ENCODE measurements around the gene RHPN2. TPM values are rescaled to one million over a fixed set of nuclear protein-coding genes. Genes with fewer than 3 reads are reported as not detected.

RHPN2 gene
- total RNA-seq, 1 experiment from 2014 or later: 32.8 TPM

GRCh38 chr19:33067121-33067520, 2.4 kb upstream of the RHPN2 start:
- DNase-seq (no peak), ATAC-seq (no peak)
- Histone ChIP-seq H3K27ac (ENCODE audit: low read length) (no peak overlapping the region), H3K9me2 (replicated peaks; ENCODE audit: low read length) (no peaks in the 10 kb centered on the region), H3K4me2 (ENCODE audit: low read length) (no peak overlapping the region), H3K9me3 (ENCODE audit: low read length) (no peaks in the 10 kb centered on the region), H3K36me3 (ENCODE audit: low read depth, low read length) (no peaks in the 10 kb centered on the region), H3K27me3 (ENCODE audit: low read length) (no peaks in the 10 kb centered on the region), H3F3A (ENCODE audit: low read length, unreplicated experiment) (no peaks in the 10 kb centered on the region), H2AFZ (ENCODE audit: low read length) (no peak overlapping the region), H4K20me1 (ENCODE audit: low read length) (peaks cover 15% of the 10 kb centered on the region), H3K4me1 (ENCODE audit: insufficient read depth, low read length) (peaks cover 7% of the 10 kb centered on the region), H3K9ac (ENCODE audit: low read length) (no peak overlapping the region), H3K79me2 (ENCODE audit: low read length) (peaks cover 21% of the 10 kb centered on the region), H3K4me3 (ENCODE audit: low read length) (no peak overlapping the region)
- BruUV-seq (replicated peaks): no TSS peak
- POLR2A ChIA-PET (ENCODE audit: unreplicated experiment): no interaction called here
- CTCF ChIA-PET: no interaction called here
- TF ChIP-seq EZH2 (IDR thresholded peaks at IDR 0.05; ENCODE audit: low read length, unreplicated experiment): no peak
- intact Hi-C loops (cut with micrococcal nuclease): no loop called here

DNA sequence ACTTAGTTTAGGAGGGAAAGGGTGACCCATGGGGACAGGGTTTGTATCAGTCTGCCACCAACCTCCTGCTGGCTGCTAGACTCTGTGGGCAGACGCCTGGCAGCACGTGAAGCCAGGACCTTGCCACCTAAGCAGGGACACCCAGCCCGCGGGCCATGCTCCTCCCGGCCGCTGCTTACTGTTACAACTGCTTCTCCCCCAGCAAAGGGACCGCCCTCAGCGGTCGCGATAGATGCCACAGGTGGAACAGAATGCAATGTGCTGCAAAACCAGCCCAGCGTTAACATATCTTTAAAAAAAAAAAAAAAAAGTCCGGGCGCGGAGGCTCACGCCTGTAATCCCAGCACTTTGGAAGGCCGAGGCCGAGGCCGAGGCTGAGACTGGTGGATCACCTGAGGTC, 1.9 kb upstream of the RHPN2 start:
- H3K9ac ChIP-seq (ENCODE audit: low read length): no peak overlapping the region
- H3K36me3 ChIP-seq (ENCODE audit: low read depth, low read length): no peaks in the 10 kb centered on the region
- H3K27me3 ChIP-seq (ENCODE audit: low read length): no peaks in the 10 kb centered on the region
- H3K9me2 ChIP-seq (replicated peaks; ENCODE audit: low read length): no peaks in the 10 kb centered on the region
- no peak overlapping the region for H3K27ac ChIP-seq (ENCODE audit: low read length)
- H4K20me1 ChIP-seq (ENCODE audit: low read length): peaks cover 20% of the 10 kb centered on the region
- peaks cover 26% of the 10 kb centered on the region for H3K79me2 ChIP-seq (ENCODE audit: low read length)
- H3K4me2 ChIP-seq (ENCODE audit: low read length): no peak overlapping the region
- TF ChIP-seq, protein P1, sequence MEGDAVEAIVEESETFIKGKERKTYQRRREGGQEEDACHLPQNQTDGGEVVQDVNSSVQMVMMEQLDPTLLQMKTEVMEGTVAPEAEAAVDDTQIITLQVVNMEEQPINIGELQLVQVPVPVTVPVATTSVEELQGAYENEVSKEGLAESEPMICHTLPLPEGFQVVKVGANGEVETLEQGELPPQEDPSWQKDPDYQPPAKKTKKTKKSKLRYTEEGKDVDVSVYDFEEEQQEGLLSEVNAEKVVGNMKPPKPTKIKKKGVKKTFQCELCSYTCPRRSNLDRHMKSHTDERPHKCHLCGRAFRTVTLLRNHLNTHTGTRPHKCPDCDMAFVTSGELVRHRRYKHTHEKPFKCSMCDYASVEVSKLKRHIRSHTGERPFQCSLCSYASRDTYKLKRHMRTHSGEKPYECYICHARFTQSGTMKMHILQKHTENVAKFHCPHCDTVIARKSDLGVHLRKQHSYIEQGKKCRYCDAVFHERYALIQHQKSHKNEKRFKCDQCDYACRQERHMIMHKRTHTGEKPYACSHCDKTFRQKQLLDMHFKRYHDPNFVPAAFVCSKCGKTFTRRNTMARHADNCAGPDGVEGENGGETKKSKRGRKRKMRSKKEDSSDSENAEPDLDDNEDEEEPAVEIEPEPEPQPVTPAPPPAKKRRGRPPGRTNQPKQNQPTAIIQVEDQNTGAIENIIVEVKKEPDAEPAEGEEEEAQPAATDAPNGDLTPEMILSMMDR (conservative IDR thresholded peaks at IDR 0.05; ENCODE audit: low read depth, low read length): no peak
- TF ChIP-seq EZH2 (IDR thresholded peaks at IDR 0.05; ENCODE audit: low read length, unreplicated experiment) (no peak), EZH2phosphoT487 (IDR thresholded peaks at IDR 0.05; ENCODE audit: borderline replicate concordance, low read length) (no peak)
- intact Hi-C loops (cut with micrococcal nuclease): no loop called here
- no peaks in the 10 kb centered on the region for H3K9me3 ChIP-seq (ENCODE audit: low read length)
- CTCF ChIA-PET: no interaction called here
- BruUV-seq (replicated peaks): no TSS peak
- no peak overlapping the region for H3K4me3 ChIP-seq (ENCODE audit: low read length)
- H3K4me1 ChIP-seq (ENCODE audit: insufficient read depth, low read length): peaks cover 7% of the 10 kb centered on the region
- H3F3A ChIP-seq (ENCODE audit: low read length, unreplicated experiment): no peaks in the 10 kb centered on the region
- POLR2A ChIA-PET (ENCODE audit: unreplicated experiment): no interaction called here
- no peak overlapping the region for H2AFZ ChIP-seq (ENCODE audit: low read length)
- no peak for ATAC-seq
- DNase-seq: no peak

DNA sequence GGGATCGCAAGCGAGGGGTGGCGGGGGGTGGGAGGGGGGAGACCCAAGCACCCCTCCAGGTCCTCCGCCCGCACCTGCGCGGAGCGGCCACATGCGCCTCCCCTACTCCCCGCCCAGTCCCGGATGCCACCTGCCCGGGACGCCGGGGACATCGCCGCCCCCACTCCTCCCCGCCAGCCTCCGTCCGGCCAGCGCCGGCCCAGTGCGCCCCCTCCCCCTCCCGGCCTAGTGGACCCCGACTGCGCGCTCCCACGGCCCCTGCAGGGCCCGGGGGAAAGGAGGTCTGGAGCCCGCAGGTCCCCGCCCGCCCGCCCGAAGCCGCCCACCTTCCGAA, 263 bp downstream of the RHPN2 start:
- H3K4me3 ChIP-seq (ENCODE audit: low read length): peak overlapping the region; percentile 93
- H4K20me1 ChIP-seq (ENCODE audit: low read length): peaks cover 30% of the 10 kb centered on the region
- H3K9me3 ChIP-seq (ENCODE audit: low read length): no peaks in the 10 kb centered on the region
- no peaks in the 10 kb centered on the region for H3K9me2 ChIP-seq (replicated peaks; ENCODE audit: low read length)
- no peaks in the 10 kb centered on the region for H3K27me3 ChIP-seq (ENCODE audit: low read length)
- ATAC-seq (peak; percentile 69), DNase-seq (peak; percentile 29)
- ChIA-PET CTCF (no interaction called here), POLR2A (ENCODE audit: unreplicated experiment) (no interaction called here)
- peaks cover 48% of the 10 kb centered on the region for H3K79me2 ChIP-seq (ENCODE audit: low read length)
- H3F3A ChIP-seq (ENCODE audit: low read length, unreplicated experiment): no peaks in the 10 kb centered on the region
- BruUV-seq (replicated peaks): no TSS peak
- H3K9ac ChIP-seq (ENCODE audit: low read length): peak overlapping the region; percentile 83
- no peak overlapping the region for H2AFZ ChIP-seq (ENCODE audit: low read length)
- intact Hi-C loops (cut with micrococcal nuclease): no loop called here
- H3K4me1 ChIP-seq (ENCODE audit: insufficient read depth, low read length): peaks cover 7% of the 10 kb centered on the region
- no peak overlapping the region for H3K27ac ChIP-seq (ENCODE audit: low read length)
- H3K36me3 ChIP-seq (ENCODE audit: low read depth, low read length): no peaks in the 10 kb centered on the region
- TF ChIP-seq, protein P1 (conservative IDR thresholded peaks at IDR 0.05; ENCODE audit: low read depth, low read length): no peak
- no peak for TF ChIP-seq EZH2 (IDR thresholded peaks at IDR 0.05; ENCODE audit: low read length, unreplicated experiment)
- no peak for TF ChIP-seq EZH2phosphoT487 (IDR thresholded peaks at IDR 0.05; ENCODE audit: borderline replicate concordance, low read length)
- H3K4me2 ChIP-seq (ENCODE audit: low read length): peak overlapping the region; percentile 93
